IMR-90 (cell line): ENCODE data around the gene IGIP. TPM values are rescaled to one million over a fixed set of nuclear protein-coding genes. Genes with fewer than 3 reads are reported as not detected.
A peak's percentile ranks its signal among the peaks of the same experiment; 100 is the strongest.

ENCODE experiments used
- ATAC-seq: fragments of 200-7000 bp; cut with Tn5 transposase; 2 replicates; pipeline ENCODE4 v1.9.1; 2020; ENCODE audit warnings: low read depth, mild to moderate bottlenecking, moderate library complexity
- BruUV-seq: library from RNA; stranded (reverse); fragments of 400-500 nt; replicated peaks from 2 replicates; lab custom pipeline; 2021; lab: Mats Ljungman, UMichigan
- CTCF ChIA-PET: fragments of 300-600 bp; formaldehyde crosslinking; extraction: SDS; loops from one replicate; lab custom pipeline; 2021; ENCODE audit warnings: antibody characterized with exemption; lab: Yijun Ruan, JAX
- POLR2A ChIA-PET: fragments of 300-600 bp; sonication (Branson Sonifier 250); formaldehyde crosslinking; loops from one replicate; lab custom pipeline; 2022; ENCODE audit warnings: antibody characterized with exemption; ENCODE audit not compliant: unreplicated experiment; lab: Charles Lee
- DNase-seq: peaks from one replicate; pipeline ENCODE4 v3.0.0; 2013
- H2AFZ ChIP-seq: replicated peaks from 2 replicates; pipeline ENCODE3; 2013; ENCODE audit warnings: low read length, mild to moderate bottlenecking; ENCODE audit not compliant: poor library complexity
- H2AK5ac ChIP-seq: 2 replicates; pipeline ENCODE4 v1.6.1; 2013; ENCODE audit warnings: low read depth, low read length, inconsistent platforms
- H2AK9ac ChIP-seq: replicated peaks from 2 replicates; pipeline ENCODE3; 2013; ENCODE audit warnings: mild to moderate bottlenecking, low read depth, low read length, moderate library complexity; ENCODE audit not compliant: poor library complexity
- H2BK120ac ChIP-seq: 2 replicates; pipeline ENCODE4 v1.6.1; 2013; ENCODE audit warnings: low read depth, low read length, inconsistent platforms
- H2BK15ac ChIP-seq: 3 replicates; pipeline ENCODE4 v1.6.1; 2013; ENCODE audit warnings: low read depth, low read length, inconsistent platforms
- H2BK20ac ChIP-seq: 2 replicates; pipeline ENCODE4 v1.6.1; 2013; ENCODE audit warnings: low read depth, mild to moderate bottlenecking, inconsistent platforms, low read length, moderate library complexity
- H2BK5ac ChIP-seq: 2 replicates; pipeline ENCODE4 v1.6.1; 2013; ENCODE audit warnings: mild to moderate bottlenecking, low read depth, low read length, inconsistent platforms; ENCODE audit not compliant: poor library complexity, severe bottlenecking
- H3K14ac ChIP-seq: replicated peaks from 2 replicates; pipeline ENCODE4 v1.6.1; 2013; ENCODE audit warnings: low read depth, low read length, inconsistent platforms
- H3K18ac ChIP-seq: 2 replicates; pipeline ENCODE4 v1.6.1; 2013; ENCODE audit warnings: low read depth, low read length, control low read depth
- H3K23ac ChIP-seq: 2 replicates; pipeline ENCODE4 v1.6.1; 2013; ENCODE audit warnings: low read depth, low read length, inconsistent platforms
- H3K27ac ChIP-seq: 2 replicates; pipeline ENCODE4 v1.5.1; 2013; ENCODE audit warnings: mild to moderate bottlenecking, control low read depth, low read length; ENCODE audit not compliant: insufficient read depth
- H3K27me3 ChIP-seq: 2 replicates; pipeline ENCODE4 v1.6.1; 2013; ENCODE audit warnings: low read length; ENCODE audit not compliant: control insufficient read depth, insufficient read depth
- H3K36me3 ChIP-seq: 2 replicates; pipeline ENCODE4 v1.6.1; 2013; ENCODE audit warnings: low read length, mixed read lengths; ENCODE audit not compliant: control insufficient read depth, insufficient read depth
- H3K4ac ChIP-seq: 2 replicates; pipeline ENCODE4 v1.6.1; 2013; ENCODE audit warnings: low read depth, low read length, inconsistent platforms
- H3K4me1 ChIP-seq: 2 replicates; pipeline ENCODE4 v1.6.1; 2013; ENCODE audit warnings: low read length, mixed read lengths; ENCODE audit not compliant: control insufficient read depth, insufficient read depth
- H3K4me2 ChIP-seq: 2 replicates; pipeline ENCODE4 v1.6.1; 2013; ENCODE audit warnings: low read depth, mild to moderate bottlenecking, control low read depth, low read length, moderate library complexity
- H3K4me3 ChIP-seq: 2 replicates; pipeline ENCODE4 v1.5.1; 2013; ENCODE audit warnings: low read depth, mild to moderate bottlenecking, control low read depth, low read length, moderate library complexity; ENCODE audit not compliant: insufficient read depth
- H3K56ac ChIP-seq: 2 replicates; pipeline ENCODE4 v1.6.1; 2013; ENCODE audit warnings: low read length, inconsistent platforms; ENCODE audit not compliant: insufficient read depth; ENCODE audit errors: extremely low read depth
- H3K79me1 ChIP-seq, 2 experiments: 2 replicates each; pipeline ENCODE4 v1.6.1; 2013; ENCODE audit warnings: low read length in 2 of 2, inconsistent platforms in 1 of 2, low read depth in 1 of 2
- H3K9ac ChIP-seq: 2 replicates; pipeline ENCODE4 v1.6.1; 2013; ENCODE audit warnings: low read depth, low read length, control low read depth
- H3K9me1 ChIP-seq: 2 replicates; pipeline ENCODE4 v1.6.1; 2013; ENCODE audit warnings: low read length, inconsistent platforms; ENCODE audit not compliant: insufficient read depth
- H3K9me3 ChIP-seq: 2 replicates; pipeline ENCODE4 v1.6.1; 2013; ENCODE audit warnings: low read length; ENCODE audit not compliant: control insufficient read depth, insufficient read depth
- H4K20me1 ChIP-seq: 2 replicates; pipeline ENCODE4 v1.6.1; 2013; ENCODE audit warnings: low read length, inconsistent platforms; ENCODE audit not compliant: insufficient read depth
- H4K5ac ChIP-seq: 2 replicates; pipeline ENCODE4 v1.6.1; 2013; ENCODE audit warnings: mild to moderate bottlenecking, low read depth, low read length, control low read depth
- H4K8ac ChIP-seq, 2 experiments: 2 replicates each; pipeline ENCODE4 v1.6.1; 2013; ENCODE audit warnings: low read depth in 2 of 2, low read length in 2 of 2, control low read depth in 1 of 2, inconsistent platforms in 1 of 2
- H4K91ac ChIP-seq: 2 replicates; pipeline ENCODE4 v1.6.1; 2013; ENCODE audit warnings: low read depth, low read length, inconsistent platforms; ENCODE audit not compliant: insufficient read depth
- BHLHE40 ChIP-seq: fragments of 150-350 bp; IDR thresholded peaks from 2 replicates; pipeline ENCODE4 v1.6.1; 2016; ENCODE audit warnings: mild to moderate bottlenecking, low read depth, low read length
- CEBPB ChIP-seq: IDR thresholded peaks from 2 replicates; pipeline ENCODE4 v1.6.1; 2012; ENCODE audit warnings: low read depth, low read length, improper control_type of control experiment
- CHD1 ChIP-seq: IDR thresholded peaks from 2 replicates; pipeline ENCODE4 v1.6.1; 2012; ENCODE audit warnings: low read depth, low read length, improper control_type of control experiment
- CTCF ChIP-seq: conservative IDR thresholded peaks from 2 replicates; pipeline ENCODE4 v1.5.1; 2012; ENCODE audit warnings: mild to moderate bottlenecking, low read depth, low read length, improper control_type of control experiment
- ELK1 ChIP-seq: fragments of 150-350 bp; IDR thresholded peaks from 2 replicates; pipeline ENCODE4 v1.6.1; 2016; ENCODE audit warnings: low read depth, mild to moderate bottlenecking, low read length, moderate library complexity, borderline replicate concordance
- FOS ChIP-seq: fragments of 150-350 bp; IDR thresholded peaks from 2 replicates; pipeline ENCODE4 v1.6.1; 2016; ENCODE audit warnings: low read depth, low read length
- MAFK ChIP-seq: IDR thresholded peaks from 2 replicates; pipeline ENCODE4 v1.6.1; 2012; ENCODE audit warnings: low read depth, low read length, improper control_type of control experiment
- MAZ ChIP-seq: IDR thresholded peaks from 2 replicates; pipeline ENCODE4 v1.6.1; 2012; ENCODE audit warnings: low read depth, mild to moderate bottlenecking, low read length, improper control_type of control experiment, moderate library complexity, borderline replicate concordance
- MXI1 ChIP-seq: IDR thresholded peaks from 2 replicates; pipeline ENCODE4 v1.6.1; 2012; ENCODE audit warnings: low read depth, mild to moderate bottlenecking, low read length, moderate library complexity, borderline replicate concordance
- NFE2L2 ChIP-seq: fragments of 150-350 bp; IDR thresholded peaks from 2 replicates; pipeline ENCODE4 v1.6.1; 2016; ENCODE audit warnings: low read depth, mild to moderate bottlenecking, low read length
- POLR2A ChIP-seq: IDR thresholded peaks from 2 replicates; pipeline ENCODE4 v1.6.1; 2012; ENCODE audit warnings: mild to moderate bottlenecking, low read depth, low read length
- RCOR1 ChIP-seq: IDR thresholded peaks from 2 replicates; pipeline ENCODE4 v1.6.1; 2012; ENCODE audit warnings: mild to moderate bottlenecking, low read length, improper control_type of control experiment; ENCODE audit not compliant: insufficient replicate concordance
- RFX5 ChIP-seq: IDR thresholded peaks from 2 replicates; pipeline ENCODE4 v1.8.0; 2012; ENCODE audit warnings: low read depth, mild to moderate bottlenecking, low read length, moderate library complexity
- USF2 ChIP-seq: fragments of 150-350 bp; IDR thresholded peaks from 2 replicates; pipeline ENCODE4 v1.6.1; 2017; ENCODE audit warnings: mild to moderate bottlenecking, antibody characterized with exemption, low read length, low read depth
- WGBS, 2 experiments: methylation state at CpG; one replicate each; pipeline versions ENCODE4 v1.1.5 to v1.1.7; 2013; ENCODE audit warnings: missing lambda C conversion rate in 2 of 2; ENCODE audit not compliant: insufficient read length in 1 of 2; ENCODE audit errors: extremely low coverage in 2 of 2; 5-methylcytosine and 5-hydroxymethylcytosine counted together
- dilution Hi-C: fragments of 300-500 bp; cut with HindIII; formaldehyde crosslinking; loops from one replicate; pipeline ENCODE4 v1.14.3; 2018; ENCODE audit warnings: low sequenced_read_pairs; ENCODE audit not compliant: unreplicated experiment
- in situ Hi-C: fragments of 300-500 bp; cut with MboI; formaldehyde crosslinking; loops from 3 replicates; pipeline ENCODE4 v1.14.3; 2019; ENCODE audit warnings: low sequenced_read_pairs, inconsistent platforms, mixed read lengths
- intact Hi-C: fragments of 100-400 bp; cut with micrococcal nuclease; formaldehyde crosslinking; loops from 2 replicates; pipeline ENCODE4 v1.10.0; 2022
- polyA plus RNA-seq, 3 experiments: library from polyadenylated mRNA; depleted of rRNA; stranded (reverse); fragments of >200 nt; gene quantifications; 2 replicates each; pipeline ENCODE4 v1.2.3, GENCODE V29; 2012; ENCODE audit warnings: low replicate concordance in 1 of 3
- total RNA-seq: library from RNA; depleted of rRNA; stranded (reverse); fragments of >200 nt; gene quantifications from 2 replicates; pipeline ENCODE4 v1.2.3, GENCODE V29; 2012

Gene IGIP
- total and polyA plus RNA-seq, 2 of the 4 experiments (the other 2 are of a cell fraction), result 1.2 to 5.0 TPM

- WGBS, 2 experiments, result 0% methylated on average over 13 of the region's 60 CpGs; no CpG with 5 or more reads in 1 of the 2 experiments
- TF ChIP-seq CTCF (no peak), POLR2A (peak; percentile 46; the same call in 1 of the 2 replicates), ELK1 (no peak), RCOR1 (no peak), RFX5 (no peak), FOS (0 out of 2 replicates have a peak, but pooled peaks have one; percentile 6), MAZ (peak; percentile 75; the same call in 1 of the 2 replicates), USF2 (peak; percentile 71), NFE2L2 (no peak), CEBPB (no peak), MAFK (no peak), CHD1 (no peak), MXI1 (peak; percentile 23; the same call in 1 of the 2 replicates), BHLHE40 (peak; percentile 71)
These were observed 12.0 kb upstream of the IGIP start, which contains the start of gene PURA for GRCh38 chr5:140113699-140114263. PURA (plus strand) TSS chr5:140114109; CDS start chr5:140114182, 73 bp downstream.

More at GRCh38 chr5:140113699-140114263, 12.0 kb upstream of the IGIP start, which contains the start of gene PURA:
- Histone ChIP-seq H3K4me1 (peaks cover 8% of the 10 kb centered on the region), H2AK5ac (peak within 1 kb of the TSS; percentile 96), H2BK20ac (peak within 1 kb of the TSS; percentile 17; the same call in 1 of the 2 replicates), H3K9me3 (no peaks in the 10 kb centered on the region), H2BK120ac (peak within 1 kb of the TSS; percentile 76), H3K27ac (peak within 1 kb of the TSS; percentile 96), H4K91ac (peak within 1 kb of the TSS; percentile 88), H3K27me3 (no peaks in the 10 kb centered on the region), H3K36me3 (peaks cover 2% of the 10 kb centered on the region; the same call in 1 of the 2 replicates), H3K9ac (peak within 1 kb of the TSS; percentile 92), H3K23ac (peak within 1 kb of the TSS; percentile 97), H2AK9ac (peak within 1 kb of the TSS; percentile 99), H2BK15ac (peak within 1 kb of the TSS; percentile 40; the same call in 1 of the 3 replicates), H3K4ac (peak within 1 kb of the TSS; percentile 97), H3K9me1 (peaks cover 6% of the 10 kb centered on the region; the same call in 1 of the 2 replicates), H2AFZ (peak within 1 kb of the TSS; percentile 92), H3K18ac (peak within 1 kb of the TSS; percentile 78; the same call in 1 of the 2 replicates), H3K14ac (peak within 1 kb of the TSS; percentile 97), H4K20me1 (peaks cover 39% of the 10 kb centered on the region), H3K4me3 (peak within 1 kb of the TSS; percentile 87), H4K8ac (peak within 1 kb of the TSS; percentile 89 to 92), H2BK5ac (peak within 1 kb of the TSS; percentile 92), H3K4me2 (peak within 1 kb of the TSS; percentile 99), H3K79me1 (peaks cover 10 to 68% of the 10 kb centered on the region in 2 experiments), H4K5ac (peak within 1 kb of the TSS; percentile 83), H3K56ac (peak within 1 kb of the TSS; percentile 81)
- dilution Hi-C loops (no loop called here), in situ Hi-C loops (loop anchor here (25.0 kb wide), 1 partner anchor 476 kb away; the partner anchor contains the start of gene CXXC5), intact Hi-C loops (loop anchor here (1.0 kb wide), 2 partner anchors 10 to 32 kb away; no protein-coding TSS in a partner anchor)
- CTCF ChIA-PET, result interaction anchor here (5.1 kb wide), 1 partner anchor 31 kb away, joined by 31 read pairs; no protein-coding TSS in a partner anchor
- no TSS peak for BruUV-seq
- POLR2A ChIA-PET, result no interaction called here
- ATAC-seq, result peak; percentile 91
- peak; percentile 92 for DNase-seq
